ENCODE measurements around the gene MCF2L.

The MCF2L gene

GRCh38 chr13:113113846-113114271, 144.8 kb downstream of the MCF2L start:
- DNase-seq (ENCODE audit: low read depth), result no peak

- no peak for DNase-seq (ENCODE audit: low read depth)
Observed at GRCh38 chr13:113114511-113115362, 145.7 kb downstream of the MCF2L start.

GRCh38 chr13:113115363-113116205, 146.6 kb downstream of the MCF2L start:
- DNase-seq (ENCODE audit: low read depth), result no peak

GRCh38 chr13:113116206-113116800, 147.3 kb downstream of the MCF2L start:
- no peak for DNase-seq (ENCODE audit: low read depth)

GRCh38 chr13:113116871-113117271, 147.9 kb downstream of the MCF2L start:
- no peak for DNase-seq (ENCODE audit: low read depth)

- no peak for DNase-seq (ENCODE audit: low read depth)
Observed at GRCh38 chr13:113117335-113117872, 148.4 kb downstream of the MCF2L start.

- DNase-seq (ENCODE audit: low read depth), result no peak
Observed at GRCh38 chr13:113117911-113118260, 148.9 kb downstream of the MCF2L start.

- no peak for DNase-seq (ENCODE audit: low read depth)
Observed at GRCh38 chr13:113118261-113119021, 149.4 kb downstream of the MCF2L start.

- DNase-seq (ENCODE audit: low read depth), result no peak
Observed at GRCh38 chr13:113119166-113119821, 150.3 kb downstream of the MCF2L start.

- DNase-seq (ENCODE audit: low read depth), result no peak
Observed at GRCh38 chr13:113119822-113120189, 150.8 kb downstream of the MCF2L start.

- no peak for DNase-seq (ENCODE audit: low read depth)
Observed at GRCh38 chr13:113120300-113121182, 151.5 kb downstream of the MCF2L start.

- DNase-seq (ENCODE audit: low read depth), result no peak
Observed at GRCh38 chr13:113121183-113121927, 152.3 kb downstream of the MCF2L start.

GRCh38 chr13:113121928-113122471, 153.0 kb downstream of the MCF2L start:
- DNase-seq (ENCODE audit: low read depth), result no peak

- DNase-seq (ENCODE audit: low read depth), result no peak
Observed at GRCh38 chr13:113122550-113123225, 153.7 kb downstream of the MCF2L start, which contains the start of gene F10. TSS of gene F10 (plus strand) at chr13:113122799. CDS start at chr13:113122856, 57 bp downstream.

- no peak for DNase-seq (ENCODE audit: low read depth)
Observed at GRCh38 chr13:113123226-113124201, 154.5 kb downstream of the MCF2L start.

- no peak for DNase-seq (ENCODE audit: low read depth)
Observed at GRCh38 chr13:113124211-113124970, 155.4 kb downstream of the MCF2L start.
